Stimulated activated CD4-positive, alpha-beta T cell treated with anti-CD3 and anti-CD28 coated beads, TNF-alpha, amount 100 ng/mL, for 4 hours (primary cell): ENCODE data around the gene GLT8D1.
"Not testable (repeated sequence)": the region's sequence is repeated elsewhere in the genome, so short reads cannot be mapped to it uniquely, and the experiment has no call there.

Source experiments
- DNase-seq, 3 experiments: peaks; one replicate each; pipeline ENCODE4 v3.0.0-alpha.2; 2020; ENCODE audit warnings: low read depth in 3 of 3

The GLT8D1 gene

GRCh38 chr3:52705688-52706686 lies at the start of gene GLT8D1, which contains the start of gene SPCS1:
Gene GLT8D1, minus strand, starts transcription at chr3:52705791. Its CDS starts 5,331 bp downstream, at chr3:52700460.
Gene SPCS1, plus strand, starts transcription at chr3:52706106. Its CDS starts 141 bp downstream, at chr3:52706247.
- DNase-seq: peak; percentile 66 to 78 (median 73)

GRCh38 chr3:52754373-52754772 lies 48.8 kb upstream of the GLT8D1 start:
- DNase-seq: no peak

- no peak for DNase-seq
Observed at GRCh38 chr3:52752045-52752660, 46.6 kb upstream of the GLT8D1 start.

- DNase-seq: no peak
Observed at GRCh38 chr3:52743721-52744120, 38.1 kb upstream of the GLT8D1 start.

- DNase-seq: no peak
Observed at GRCh38 chr3:52743152-52743551, 37.6 kb upstream of the GLT8D1 start.

- no peak for DNase-seq
Observed at GRCh38 chr3:52742418-52743041, 36.9 kb upstream of the GLT8D1 start.

- no peak for DNase-seq
Observed at GRCh38 chr3:52739730-52740129, 34.1 kb upstream of the GLT8D1 start.

GRCh38 chr3:52733256-52733891 lies 27.8 kb upstream of the GLT8D1 start:
- no peak for DNase-seq

GRCh38 chr3:52731590-52731989 lies 26.0 kb upstream of the GLT8D1 start:
- DNase-seq: no peak

GRCh38 chr3:52730681-52731080 lies 25.1 kb upstream of the GLT8D1 start:
- DNase-seq: no peak

- not testable (repeated sequence) for DNase-seq
Observed at GRCh38 chr3:52728753-52729152, 23.2 kb upstream of the GLT8D1 start.

- DNase-seq: no peak
Observed at GRCh38 chr3:52724511-52724910, 18.9 kb upstream of the GLT8D1 start.

GRCh38 chr3:52723935-52724334 lies 18.3 kb upstream of the GLT8D1 start:
- no peak for DNase-seq

GRCh38 chr3:52722491-52722890 lies 16.9 kb upstream of the GLT8D1 start:
- no peak for DNase-seq

- no peak for DNase-seq
Observed at GRCh38 chr3:52721730-52722008, 16.1 kb upstream of the GLT8D1 start.

GRCh38 chr3:52721002-52721729 lies 15.6 kb upstream of the GLT8D1 start:
- DNase-seq: no peak

GRCh38 chr3:52719618-52720017 lies 14.0 kb upstream of the GLT8D1 start:
- no peak for DNase-seq

- no peak for DNase-seq
Observed at GRCh38 chr3:52715714-52716305, 10.2 kb upstream of the GLT8D1 start.

- no peak for DNase-seq
Observed at GRCh38 chr3:52714335-52715302, 9.0 kb upstream of the GLT8D1 start.
